ENCODE data around the gene MPV17L. TPM values are rescaled to one million over a fixed set of nuclear protein-coding genes. Genes with fewer than 3 reads are reported as not detected.
"Not testable (repeated sequence)": the region's sequence is repeated elsewhere in the genome, so short reads cannot be mapped to it uniquely, and the experiment has no call there.

Gene MPV17L
- total RNA-seq, 1 donor from 2014 or later = 5.9 TPM

DNA sequence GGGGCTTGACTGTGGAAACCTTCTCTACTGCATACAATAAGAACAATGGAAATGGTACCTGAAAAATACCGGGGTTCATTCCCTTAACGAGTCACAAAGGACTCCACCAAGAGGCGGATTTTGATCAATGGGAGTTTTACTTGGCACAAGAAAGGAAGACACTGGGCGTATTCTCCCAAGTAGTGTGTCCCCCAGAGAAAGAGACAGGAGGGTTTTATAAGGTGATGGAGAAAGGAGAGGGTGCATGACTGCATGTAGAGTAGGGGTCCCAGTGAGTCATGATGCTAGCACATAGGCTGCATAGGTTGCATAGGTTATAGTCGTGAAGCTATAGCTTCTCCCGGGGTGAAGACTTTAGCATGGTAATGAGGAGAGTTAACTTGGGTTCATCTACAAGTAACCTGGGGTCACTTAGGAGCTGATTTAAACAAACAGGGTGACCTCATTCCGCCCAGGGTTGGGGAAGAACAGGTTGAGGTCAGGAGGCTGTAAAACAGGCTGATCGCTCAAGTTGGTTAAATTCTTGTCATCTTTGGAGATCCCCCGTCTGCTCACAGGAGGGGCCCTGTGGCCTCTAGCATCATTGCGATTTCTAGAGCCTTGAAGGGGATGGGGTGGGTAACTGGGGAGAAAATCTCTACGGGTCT lies 1.5 kb downstream of the MPV17L start:
- H3K27ac Mint-ChIP-seq (ENCODE audit: unreplicated experiment) = no peak overlapping the region
- no peaks in the 10 kb centered on the region for H3K36me3 Mint-ChIP-seq (ENCODE audit: low read depth)
- H3K4me1 Mint-ChIP-seq = peaks cover 6% of the 10 kb centered on the region
- peak overlapping the region; percentile 58 for H3K4me3 Mint-ChIP-seq
- peaks cover 3% of the 10 kb centered on the region for H3K27me3 Mint-ChIP-seq (ENCODE audit: low read depth)
- no peak for DNase-seq (ENCODE audit: low read depth, low spot score)
- H3K9me3 Mint-ChIP-seq = no peaks in the 10 kb centered on the region
- TF ChIP-seq, protein P1, sequence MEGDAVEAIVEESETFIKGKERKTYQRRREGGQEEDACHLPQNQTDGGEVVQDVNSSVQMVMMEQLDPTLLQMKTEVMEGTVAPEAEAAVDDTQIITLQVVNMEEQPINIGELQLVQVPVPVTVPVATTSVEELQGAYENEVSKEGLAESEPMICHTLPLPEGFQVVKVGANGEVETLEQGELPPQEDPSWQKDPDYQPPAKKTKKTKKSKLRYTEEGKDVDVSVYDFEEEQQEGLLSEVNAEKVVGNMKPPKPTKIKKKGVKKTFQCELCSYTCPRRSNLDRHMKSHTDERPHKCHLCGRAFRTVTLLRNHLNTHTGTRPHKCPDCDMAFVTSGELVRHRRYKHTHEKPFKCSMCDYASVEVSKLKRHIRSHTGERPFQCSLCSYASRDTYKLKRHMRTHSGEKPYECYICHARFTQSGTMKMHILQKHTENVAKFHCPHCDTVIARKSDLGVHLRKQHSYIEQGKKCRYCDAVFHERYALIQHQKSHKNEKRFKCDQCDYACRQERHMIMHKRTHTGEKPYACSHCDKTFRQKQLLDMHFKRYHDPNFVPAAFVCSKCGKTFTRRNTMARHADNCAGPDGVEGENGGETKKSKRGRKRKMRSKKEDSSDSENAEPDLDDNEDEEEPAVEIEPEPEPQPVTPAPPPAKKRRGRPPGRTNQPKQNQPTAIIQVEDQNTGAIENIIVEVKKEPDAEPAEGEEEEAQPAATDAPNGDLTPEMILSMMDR (conservative IDR thresholded peaks at IDR 0.05) = no peak

DNA sequence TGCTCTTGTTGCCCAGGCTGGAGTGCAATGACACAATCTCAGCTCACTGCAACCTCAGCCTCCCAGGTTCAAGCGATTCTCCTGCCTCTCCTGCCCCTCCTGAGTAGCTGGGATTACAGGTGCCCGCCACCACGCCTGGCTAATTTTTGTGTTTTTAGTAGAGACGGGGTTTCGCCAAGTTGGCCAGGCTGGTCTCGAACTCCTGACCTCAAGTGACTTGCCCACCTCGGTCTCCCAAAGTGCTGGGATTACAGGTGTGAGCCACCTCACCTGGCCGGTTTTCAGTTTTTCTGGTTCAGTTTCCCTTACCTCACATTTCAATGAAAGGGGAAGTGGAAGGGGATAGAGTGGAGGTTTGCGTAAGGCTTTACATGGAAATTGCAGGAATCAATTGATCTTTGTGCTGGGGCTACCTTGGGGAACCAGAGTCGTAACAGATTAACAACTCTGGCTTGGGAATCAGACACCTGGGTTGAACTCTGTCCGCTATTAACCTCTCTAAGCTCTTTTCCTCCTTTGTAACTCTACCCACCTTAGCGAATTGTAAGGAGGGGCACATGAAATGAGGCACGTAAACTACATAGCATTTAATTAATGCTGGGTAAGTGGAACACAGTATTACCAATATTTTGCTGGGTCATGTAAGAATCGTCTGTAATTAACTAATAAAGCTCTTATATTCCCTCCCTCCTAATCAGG lies 3.2 kb downstream of the MPV17L start:
- TF ChIP-seq, protein P1 (conservative IDR thresholded peaks at IDR 0.05) = no peak
- H3K36me3 Mint-ChIP-seq (ENCODE audit: low read depth) = no peaks in the 10 kb centered on the region
- H3K27me3 Mint-ChIP-seq (ENCODE audit: low read depth) = peaks cover 3% of the 10 kb centered on the region
- DNase-seq (ENCODE audit: low read depth, low spot score) = no peak
- no peaks in the 10 kb centered on the region for H3K9me3 Mint-ChIP-seq
- peak overlapping the region; percentile 40 for H3K4me3 Mint-ChIP-seq
- H3K27ac Mint-ChIP-seq (ENCODE audit: unreplicated experiment) = no peak overlapping the region
- peaks cover 6% of the 10 kb centered on the region for H3K4me1 Mint-ChIP-seq

DNA sequence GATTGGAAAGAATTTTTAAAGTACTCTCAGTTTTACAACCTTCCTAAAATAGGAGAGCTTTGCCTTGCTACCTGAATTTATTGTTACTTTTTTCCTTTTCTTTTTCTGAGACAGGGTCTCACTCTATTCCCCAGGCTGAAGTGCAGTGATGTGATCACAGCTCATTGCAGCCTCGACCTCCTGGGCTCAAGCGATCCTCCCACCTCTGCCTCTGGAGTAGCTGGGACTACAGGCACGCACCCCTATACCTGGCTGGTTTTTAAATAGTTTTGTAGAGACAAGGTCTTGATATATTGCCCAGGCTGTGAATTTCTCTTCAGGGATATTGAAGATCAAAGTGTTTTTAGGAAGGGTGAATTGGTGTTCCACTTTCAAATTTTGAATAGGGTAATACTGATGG lies 3.8 kb downstream of the MPV17L start:
- Mint-ChIP-seq H3K4me3 (peak overlapping the region; percentile 40), H3K27ac (ENCODE audit: unreplicated experiment) (no peak overlapping the region), H3K4me1 (peaks cover 6% of the 10 kb centered on the region), H3K9me3 (no peaks in the 10 kb centered on the region), H3K27me3 (ENCODE audit: low read depth) (peaks cover 3% of the 10 kb centered on the region), H3K36me3 (ENCODE audit: low read depth) (no peaks in the 10 kb centered on the region)
- DNase-seq (ENCODE audit: low read depth, low spot score) = no peak
- TF ChIP-seq, protein P1 (conservative IDR thresholded peaks at IDR 0.05) = no peak

DNA sequence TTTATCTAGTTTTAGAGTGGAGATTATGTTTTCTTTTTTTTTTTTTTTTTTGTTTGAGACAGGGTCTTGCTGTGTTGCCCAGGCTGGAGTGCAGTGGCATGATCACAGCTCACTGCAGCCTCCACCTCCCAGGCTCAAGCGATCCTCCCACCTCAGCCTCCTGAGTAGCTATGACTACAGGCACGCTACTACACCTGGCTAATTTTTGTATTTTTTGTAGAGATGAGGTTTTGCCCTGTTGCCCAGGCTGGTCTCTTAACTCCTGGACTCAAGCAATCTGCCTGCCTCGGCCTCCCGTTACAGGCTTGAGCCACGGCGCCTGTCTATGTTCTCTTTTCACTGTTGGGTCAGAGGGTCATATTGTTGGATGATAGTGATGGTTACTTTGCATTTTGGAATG lies 4.8 kb downstream of the MPV17L start:
- H3K4me3 Mint-ChIP-seq; H3K4me1 Mint-ChIP-seq; H3K27me3 Mint-ChIP-seq (ENCODE audit: low read depth); H3K36me3 Mint-ChIP-seq (ENCODE audit: low read depth); DNase-seq (ENCODE audit: low read depth, low spot score); H3K9me3 Mint-ChIP-seq; H3K27ac Mint-ChIP-seq (ENCODE audit: unreplicated experiment): not testable (repeated sequence)

DNA sequence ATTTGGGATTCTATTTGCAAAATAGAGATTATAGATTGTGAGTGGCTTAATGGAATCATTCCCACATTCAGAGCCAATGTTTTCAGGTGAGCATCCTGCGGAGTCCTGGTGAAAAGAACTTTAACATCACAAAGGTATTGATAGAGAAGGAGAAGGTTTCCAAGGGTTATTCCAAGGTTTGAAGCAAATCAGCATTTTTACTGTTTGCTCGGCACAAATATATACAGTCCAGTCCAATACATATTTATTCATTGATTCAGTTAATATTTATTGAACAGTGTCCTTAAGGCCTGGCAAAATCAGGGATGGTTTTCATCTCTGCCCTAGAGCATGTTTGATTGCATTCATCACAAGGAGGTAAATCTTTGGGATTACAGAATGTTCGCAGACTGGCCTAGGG lies 6.4 kb downstream of the MPV17L start:
- Mint-ChIP-seq H3K27ac (ENCODE audit: unreplicated experiment) (no peak overlapping the region), H3K4me1 (peaks cover 3% of the 10 kb centered on the region)
- TF ChIP-seq, protein P1 (conservative IDR thresholded peaks at IDR 0.05) = no peak

DNA sequence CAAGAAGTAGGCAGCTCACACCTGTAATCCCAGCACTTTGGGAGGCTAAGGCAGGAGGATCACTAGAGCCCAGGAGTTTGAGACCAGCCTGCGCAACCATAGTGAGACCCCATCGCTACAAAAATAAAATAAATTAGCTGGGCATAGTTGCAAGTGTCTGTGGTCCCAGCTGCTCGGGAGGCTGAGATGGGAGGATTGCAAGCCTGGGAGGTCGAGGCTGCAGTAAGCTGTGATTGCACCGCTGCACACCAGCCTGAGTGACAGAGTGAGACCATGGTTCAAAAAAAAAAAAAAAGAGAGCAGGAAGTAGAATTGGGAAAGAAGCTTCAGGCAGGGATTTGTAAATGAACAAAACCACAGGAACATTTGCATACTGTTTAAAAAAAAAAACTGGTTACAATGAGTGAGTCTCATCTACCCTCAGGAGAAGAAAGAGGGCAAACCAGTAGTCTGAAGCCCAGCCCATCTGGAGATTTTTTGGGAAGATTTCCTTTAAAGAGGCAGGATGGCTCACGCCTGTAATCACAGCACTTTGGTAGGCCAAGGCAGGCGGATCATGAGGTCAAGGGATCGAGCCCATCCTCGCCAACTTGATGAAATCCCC lies 7.9 kb downstream of the MPV17L start:
- Mint-ChIP-seq H3K36me3 (ENCODE audit: low read depth) (no peaks in the 10 kb centered on the region), H3K27me3 (ENCODE audit: low read depth) (no peaks in the 10 kb centered on the region), H3K27ac (ENCODE audit: unreplicated experiment) (no peak overlapping the region)

More for the DNA sequence above, 6.4 kb downstream of the MPV17L start:
- Mint-ChIP-seq H3K27me3 (ENCODE audit: low read depth) (no peaks in the 10 kb centered on the region), H3K4me3 (no peak overlapping the region), H3K9me3 (no peaks in the 10 kb centered on the region), H3K36me3 (ENCODE audit: low read depth) (no peaks in the 10 kb centered on the region)
- no peak for DNase-seq (ENCODE audit: low read depth, low spot score)

DNA sequence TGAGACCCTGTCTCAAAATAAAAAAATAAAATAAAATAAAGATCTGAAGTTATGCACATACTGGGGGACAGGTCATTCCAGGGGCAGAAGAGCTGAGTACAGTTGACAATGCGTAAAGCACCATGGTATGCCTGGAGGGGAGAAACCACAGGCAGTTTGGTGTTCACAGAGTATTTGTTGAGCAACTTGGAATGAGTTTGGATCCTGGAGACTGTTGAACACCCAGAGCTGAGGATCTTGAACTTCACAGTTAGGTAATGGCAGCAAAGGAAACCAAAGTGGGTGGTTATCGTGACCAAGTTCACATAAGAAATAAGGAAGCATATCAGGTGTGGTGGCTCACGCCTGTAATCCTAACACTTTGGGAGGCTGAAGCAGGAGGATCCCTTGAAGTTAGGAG lies 8.5 kb downstream of the MPV17L start:
- H3K27ac Mint-ChIP-seq (ENCODE audit: unreplicated experiment); DNase-seq (ENCODE audit: low read depth, low spot score); H3K4me3 Mint-ChIP-seq; H3K27me3 Mint-ChIP-seq (ENCODE audit: low read depth); H3K36me3 Mint-ChIP-seq (ENCODE audit: low read depth); H3K4me1 Mint-ChIP-seq; H3K9me3 Mint-ChIP-seq: not testable (repeated sequence)

More for the DNA sequence above, 7.9 kb downstream of the MPV17L start:
- Mint-ChIP-seq H3K4me3 (no peak overlapping the region), H3K9me3 (no peaks in the 10 kb centered on the region), H3K4me1 (no peaks in the 10 kb centered on the region)
- DNase-seq (ENCODE audit: low read depth, low spot score) = no peak
- TF ChIP-seq, protein P1 (conservative IDR thresholded peaks at IDR 0.05) = no peak

Measured in neural crest cell (in vitro differentiated cells).